ENCODE results near the gene TNFRSF9.

The TNFRSF9 gene

DNA sequence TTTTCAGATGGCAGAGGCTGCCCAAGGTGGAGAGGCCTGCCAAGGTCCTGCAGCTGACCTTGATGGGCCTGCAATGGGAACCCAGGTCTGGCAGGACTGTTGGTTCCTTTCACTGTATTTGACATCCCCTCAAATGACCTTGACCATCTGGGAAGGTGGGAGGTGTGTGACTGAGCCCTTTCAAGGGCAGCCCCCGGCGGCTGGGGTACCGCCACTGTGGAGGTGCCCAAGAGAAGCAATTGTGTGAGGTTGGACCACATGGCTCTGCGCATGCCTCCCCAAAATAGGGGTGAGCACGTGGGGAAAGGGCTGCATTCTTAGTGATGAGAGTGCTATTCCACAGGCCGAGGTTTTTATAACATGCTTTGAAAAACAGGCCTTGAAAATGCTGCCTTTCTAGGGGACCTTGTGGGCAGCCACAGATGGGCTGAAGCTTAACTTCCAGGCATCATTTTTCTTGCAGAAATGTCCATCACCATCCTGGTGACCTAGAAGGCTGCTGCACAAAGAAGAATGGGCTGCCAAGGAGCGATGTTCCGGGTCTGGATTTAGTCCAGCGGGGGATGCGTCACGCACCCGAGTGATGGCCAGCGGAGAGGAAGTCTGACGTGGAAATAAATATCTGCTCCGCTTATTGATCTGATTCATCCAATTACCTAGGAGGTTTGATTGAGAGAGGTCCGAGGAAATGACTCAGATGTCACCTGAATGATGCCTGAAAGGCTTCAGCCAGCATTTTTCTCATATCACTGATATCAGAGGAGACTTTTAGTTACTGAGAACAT, 71.3 kb downstream of the TNFRSF9 start:
- no peak for DNase-seq

DNA sequence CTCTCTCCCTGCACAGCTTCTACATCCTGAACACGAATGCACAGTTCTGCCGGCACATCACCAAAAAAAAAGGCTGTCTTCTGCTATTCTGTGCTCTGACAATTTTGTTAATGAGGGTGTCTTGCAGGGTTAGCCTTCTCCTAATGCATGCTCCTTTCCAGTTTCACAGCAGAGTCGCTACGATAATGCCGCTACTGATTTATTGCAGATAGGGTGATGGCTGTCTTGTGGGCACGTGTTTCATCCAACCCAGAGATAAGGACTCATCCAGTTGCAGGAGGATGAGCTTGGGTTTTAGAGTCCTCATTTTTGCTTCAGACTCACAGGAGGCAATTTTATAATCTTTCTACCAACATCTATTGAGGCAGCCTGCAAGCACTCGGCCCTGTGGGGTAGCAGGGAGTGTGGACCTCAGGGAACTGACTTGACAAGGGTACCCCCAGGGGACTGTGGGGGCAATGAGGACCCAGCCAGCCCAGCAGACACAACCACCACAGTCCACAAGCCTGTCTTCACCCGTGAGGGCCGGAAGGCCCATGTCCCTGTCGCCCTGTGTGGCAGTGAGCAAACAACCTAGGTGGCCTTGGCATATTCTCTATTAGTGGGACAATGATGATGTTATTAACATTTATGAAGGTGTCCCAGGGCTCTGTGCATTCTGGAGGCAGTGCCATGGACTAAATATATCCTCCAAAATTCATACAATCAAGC, 72.4 kb downstream of the TNFRSF9 start:
- DNase-seq = no peak

DNA sequence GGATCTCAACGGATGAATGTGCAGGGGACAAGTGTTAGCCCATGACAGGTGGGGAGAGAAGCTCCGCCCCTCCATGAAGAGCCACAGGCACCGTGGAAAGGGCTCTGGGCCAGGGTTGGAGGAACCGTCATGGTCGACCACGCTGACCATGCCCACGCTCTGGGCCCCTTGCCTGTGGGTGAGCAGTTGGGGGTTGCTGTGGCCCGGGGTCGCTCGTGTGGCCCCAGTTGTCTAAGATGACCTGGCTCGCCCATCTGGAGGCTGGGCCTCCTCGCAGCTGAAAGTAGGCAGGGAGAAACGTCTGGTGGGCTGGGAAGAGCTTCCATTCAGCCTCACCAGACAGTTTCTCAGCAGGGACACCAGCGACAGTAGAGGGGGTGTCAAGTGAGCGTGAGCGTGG, 74.7 kb downstream of the TNFRSF9 start:
- DNase-seq = no peak

Measured in activated CD8-positive, alpha-beta memory T cell treated with anti-CD3 and anti-CD28 coated beads, Interleukin-2, amount 50 U/mL, for 4 hours (primary cell).